Measurements from ENCODE around the gene DCBLD2.

DCBLD2 gene

DNA sequence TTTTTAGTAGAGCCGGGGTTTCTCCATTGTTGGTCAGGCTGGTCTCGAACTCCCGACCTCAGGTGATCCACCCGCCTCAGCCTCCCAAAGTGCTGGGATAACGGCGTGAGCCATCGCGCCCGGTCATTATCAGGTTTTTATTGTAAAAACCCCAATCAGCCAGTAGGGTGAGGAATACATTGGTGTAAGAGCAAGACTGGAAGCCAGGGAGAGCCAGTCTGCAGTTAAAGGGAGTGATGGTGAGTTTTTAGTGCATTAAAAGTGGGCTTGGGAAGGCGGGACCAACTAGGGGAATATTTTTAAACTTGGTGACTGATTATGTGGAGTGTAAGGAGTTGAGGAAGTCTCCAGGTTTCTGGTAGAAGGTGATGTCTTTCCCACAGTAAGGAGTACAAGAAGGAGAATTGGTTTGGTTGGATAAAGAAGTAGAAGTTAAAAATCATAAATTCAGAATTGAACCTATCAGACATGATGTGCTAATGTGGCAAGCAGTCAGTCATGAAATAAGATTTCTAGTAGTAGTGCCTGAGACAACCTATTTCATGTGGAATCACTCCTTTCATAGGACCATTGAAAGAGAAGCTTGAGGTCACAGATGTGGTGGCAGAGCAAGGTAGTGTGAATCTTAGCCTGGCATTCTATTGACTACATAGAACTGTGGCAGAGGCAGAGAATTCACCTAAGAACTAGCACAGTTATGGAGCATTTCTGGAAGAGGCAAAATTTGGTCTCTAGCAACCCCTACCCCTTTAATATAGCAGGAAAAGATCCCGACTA, 2.4 kb upstream of the DCBLD2 start:
- Histone ChIP-seq H3K4me1 (ENCODE audit: control insufficient read depth, insufficient read depth, low read length) (peaks cover 1% of the 10 kb centered on the region), H3K9me3 (ENCODE audit: control insufficient read depth, insufficient read depth, low read length) (no peaks in the 10 kb centered on the region), H3K9ac (ENCODE audit: low read depth, low read length) (no peak overlapping the region), H3K27me3 (ENCODE audit: control insufficient read depth, insufficient read depth, low read length) (no peaks in the 10 kb centered on the region), H3K4me3 (ENCODE audit: low read depth, low read length) (no peak overlapping the region), H3K36me3 (ENCODE audit: control insufficient read depth, insufficient read depth, low read length) (no peaks in the 10 kb centered on the region)

- Histone ChIP-seq H3K4me3 (ENCODE audit: low read depth, low read length) (no peak overlapping the region), H3K36me3 (ENCODE audit: control insufficient read depth, insufficient read depth, low read length) (no peaks in the 10 kb centered on the region), H3K27me3 (ENCODE audit: control insufficient read depth, insufficient read depth, low read length) (no peaks in the 10 kb centered on the region), H3K9me3 (ENCODE audit: control insufficient read depth, insufficient read depth, low read length) (no peaks in the 10 kb centered on the region), H3K9ac (ENCODE audit: low read depth, low read length) (no peak overlapping the region), H3K4me1 (ENCODE audit: control insufficient read depth, insufficient read depth, low read length) (peaks cover 3% of the 10 kb centered on the region)
Measured at GRCh38 chr3:98903099-98903498, 1.6 kb upstream of the DCBLD2 start.

GRCh38 chr3:98902351-98902740, 851 bp upstream of the DCBLD2 start:
- H3K9me3 ChIP-seq (ENCODE audit: control insufficient read depth, insufficient read depth, low read length): no peaks in the 10 kb centered on the region
- peaks cover 3% of the 10 kb centered on the region for H3K4me1 ChIP-seq (ENCODE audit: control insufficient read depth, insufficient read depth, low read length)
- H3K36me3 ChIP-seq (ENCODE audit: control insufficient read depth, insufficient read depth, low read length): no peaks in the 10 kb centered on the region
- H3K27me3 ChIP-seq (ENCODE audit: control insufficient read depth, insufficient read depth, low read length): no peaks in the 10 kb centered on the region
- peak overlapping the region; percentile 37 for H3K4me3 ChIP-seq (ENCODE audit: low read depth, low read length)
- peak overlapping the region; percentile 61 for H3K9ac ChIP-seq (ENCODE audit: low read depth, low read length)

DNA sequence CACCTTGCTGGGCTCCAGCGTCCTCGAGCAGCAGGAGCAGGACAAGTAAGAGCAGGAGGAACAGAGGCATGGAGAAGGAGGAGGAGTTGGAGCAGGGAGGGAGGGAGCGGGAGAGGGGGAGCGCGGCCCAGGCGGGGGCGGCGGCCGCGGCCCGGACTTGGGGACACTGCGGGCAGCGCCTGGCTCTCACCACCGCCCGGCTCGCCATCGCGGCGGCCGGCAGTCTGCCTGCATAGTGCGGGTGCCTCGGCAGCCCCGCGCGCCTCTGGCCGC, 440 bp downstream of the DCBLD2 start:
- Histone ChIP-seq H3K36me3 (ENCODE audit: control insufficient read depth, insufficient read depth, low read length) (no peaks in the 10 kb centered on the region), H3K4me3 (ENCODE audit: low read depth, low read length) (peak overlapping the region; percentile 80), H3K9ac (ENCODE audit: low read depth, low read length) (peak overlapping the region; percentile 70), H3K4me1 (ENCODE audit: control insufficient read depth, insufficient read depth, low read length) (peaks cover 3% of the 10 kb centered on the region), H3K9me3 (ENCODE audit: control insufficient read depth, insufficient read depth, low read length) (no peaks in the 10 kb centered on the region), H3K27me3 (ENCODE audit: control insufficient read depth, insufficient read depth, low read length) (no peaks in the 10 kb centered on the region)

DNA sequence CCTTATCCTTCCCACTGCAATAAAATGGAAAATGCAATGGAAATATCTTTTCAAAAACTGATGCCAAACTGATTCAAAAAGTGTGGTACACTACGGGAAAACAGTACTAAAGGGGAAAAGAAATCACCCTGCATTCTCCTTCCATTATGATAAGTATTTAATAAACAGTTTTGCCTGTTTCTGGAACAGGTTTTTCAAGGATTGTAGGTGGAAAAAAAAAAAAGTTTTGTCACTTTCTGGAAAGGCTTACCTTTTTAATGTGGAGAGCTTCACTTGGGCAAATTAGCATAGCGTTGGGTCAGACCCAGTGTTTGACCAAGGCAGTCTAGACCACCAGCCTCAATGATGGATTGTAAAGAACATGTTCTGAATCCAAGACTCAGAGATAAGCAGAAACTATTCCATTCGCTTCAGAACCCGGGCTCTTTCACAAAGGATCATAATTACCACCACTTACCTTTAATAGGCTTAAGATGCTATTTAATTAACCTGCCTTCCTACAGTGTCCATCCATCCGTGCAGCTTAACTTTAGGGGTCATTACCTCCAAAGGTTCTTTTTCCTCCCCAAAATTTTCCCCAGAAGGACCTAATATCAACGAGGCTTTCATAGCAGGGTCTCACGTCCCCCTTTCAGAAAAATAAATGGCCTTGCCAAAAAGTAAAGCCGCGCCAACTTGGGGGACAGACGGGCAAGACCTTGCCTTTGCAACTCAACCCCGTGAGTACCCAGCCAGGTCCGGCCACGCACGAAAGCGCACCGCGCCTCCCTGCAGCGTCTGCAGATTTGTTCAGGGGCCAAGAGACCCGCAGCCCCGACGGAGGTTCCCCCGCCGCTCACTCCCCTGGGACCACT, 1.0 kb downstream of the DCBLD2 start:
- H3K27me3 ChIP-seq (ENCODE audit: control insufficient read depth, insufficient read depth, low read length): no peaks in the 10 kb centered on the region
- H3K4me3 ChIP-seq (ENCODE audit: low read depth, low read length): peak overlapping the region; percentile 80

DNA sequence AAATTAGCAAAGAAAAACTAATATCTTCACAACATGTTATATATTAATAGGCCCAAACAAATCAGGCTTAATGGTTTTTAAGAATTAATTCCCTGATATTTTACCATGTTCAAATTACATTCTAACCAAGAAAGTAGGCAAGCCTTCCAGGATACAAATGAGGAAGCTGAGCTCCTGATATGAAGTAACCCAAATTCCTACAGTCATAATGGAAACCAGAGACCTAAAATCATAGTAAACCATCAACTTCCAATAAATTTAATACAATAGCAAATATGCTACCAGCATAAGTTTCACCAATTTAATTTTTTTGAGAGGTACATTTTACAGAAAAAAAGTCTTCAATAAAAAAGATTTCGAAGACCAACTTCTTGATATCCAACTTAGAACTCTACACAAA, 3.8 kb downstream of the DCBLD2 start:
- no peaks in the 10 kb centered on the region for H3K27me3 ChIP-seq (ENCODE audit: control insufficient read depth, insufficient read depth, low read length)
- H3K36me3 ChIP-seq (ENCODE audit: control insufficient read depth, insufficient read depth, low read length): no peaks in the 10 kb centered on the region
- no peak overlapping the region for H3K9ac ChIP-seq (ENCODE audit: low read depth, low read length)
- peaks cover 6% of the 10 kb centered on the region for H3K4me1 ChIP-seq (ENCODE audit: control insufficient read depth, insufficient read depth, low read length)
- no peaks in the 10 kb centered on the region for H3K9me3 ChIP-seq (ENCODE audit: control insufficient read depth, insufficient read depth, low read length)
- H3K4me3 ChIP-seq (ENCODE audit: low read depth, low read length): no peak overlapping the region

More for the DNA sequence above, 1.0 kb downstream of the DCBLD2 start:
- no peaks in the 10 kb centered on the region for H3K9me3 ChIP-seq (ENCODE audit: control insufficient read depth, insufficient read depth, low read length)
- peaks cover 3% of the 10 kb centered on the region for H3K4me1 ChIP-seq (ENCODE audit: control insufficient read depth, insufficient read depth, low read length)
- H3K36me3 ChIP-seq (ENCODE audit: control insufficient read depth, insufficient read depth, low read length): no peaks in the 10 kb centered on the region
- H3K9ac ChIP-seq (ENCODE audit: low read depth, low read length): peak overlapping the region; percentile 70

- no peaks in the 10 kb centered on the region for H3K9me3 ChIP-seq (ENCODE audit: control insufficient read depth, insufficient read depth, low read length)
- peaks cover 26% of the 10 kb centered on the region for H3K4me1 ChIP-seq (ENCODE audit: control insufficient read depth, insufficient read depth, low read length)
- no peak overlapping the region for H3K4me3 ChIP-seq (ENCODE audit: low read depth, low read length)
- H3K36me3 ChIP-seq (ENCODE audit: control insufficient read depth, insufficient read depth, low read length): no peaks in the 10 kb centered on the region
- H3K9ac ChIP-seq (ENCODE audit: low read depth, low read length): no peak overlapping the region
- H3K27me3 ChIP-seq (ENCODE audit: control insufficient read depth, insufficient read depth, low read length): no peaks in the 10 kb centered on the region
Measured at GRCh38 chr3:98894791-98895576, 6.5 kb downstream of the DCBLD2 start.

GRCh38 chr3:98893740-98894139, 7.8 kb downstream of the DCBLD2 start:
- no peaks in the 10 kb centered on the region for H3K27me3 ChIP-seq (ENCODE audit: control insufficient read depth, insufficient read depth, low read length)
- H3K36me3 ChIP-seq (ENCODE audit: control insufficient read depth, insufficient read depth, low read length): no peaks in the 10 kb centered on the region
- no peak overlapping the region for H3K4me3 ChIP-seq (ENCODE audit: low read depth, low read length)
- H3K9me3 ChIP-seq (ENCODE audit: control insufficient read depth, insufficient read depth, low read length): no peaks in the 10 kb centered on the region
- H3K4me1 ChIP-seq (ENCODE audit: control insufficient read depth, insufficient read depth, low read length): peaks cover 23% of the 10 kb centered on the region
- H3K9ac ChIP-seq (ENCODE audit: low read depth, low read length): no peak overlapping the region

DNA sequence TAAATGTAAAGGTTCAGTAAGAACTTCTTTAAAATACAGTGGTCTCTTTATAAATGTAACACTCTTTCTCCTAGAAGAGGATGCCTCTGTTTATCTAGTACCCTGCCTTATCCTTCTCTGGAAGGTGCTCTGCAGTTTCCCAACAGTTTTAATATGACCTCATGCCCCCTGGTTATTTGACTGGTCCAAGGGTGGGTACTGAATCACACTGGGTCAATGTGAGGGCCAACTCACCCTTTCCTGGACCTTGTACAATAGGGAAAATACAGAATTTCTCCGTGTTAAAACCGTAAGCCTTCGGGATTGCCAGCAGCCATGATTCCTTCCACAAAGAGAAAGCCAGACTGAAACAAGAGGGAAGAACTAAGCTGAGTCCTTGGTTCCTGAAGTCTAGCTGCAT, 9.2 kb downstream of the DCBLD2 start:
- no peak overlapping the region for H3K9ac ChIP-seq (ENCODE audit: low read depth, low read length)
- H3K36me3 ChIP-seq (ENCODE audit: control insufficient read depth, insufficient read depth, low read length): no peaks in the 10 kb centered on the region
- H3K4me1 ChIP-seq (ENCODE audit: control insufficient read depth, insufficient read depth, low read length): peaks cover 23% of the 10 kb centered on the region
- H3K9me3 ChIP-seq (ENCODE audit: control insufficient read depth, insufficient read depth, low read length): no peaks in the 10 kb centered on the region
- no peak overlapping the region for H3K4me3 ChIP-seq (ENCODE audit: low read depth, low read length)
- H3K27me3 ChIP-seq (ENCODE audit: control insufficient read depth, insufficient read depth, low read length): no peaks in the 10 kb centered on the region

GRCh38 chr3:98890965-98891910, 10.3 kb downstream of the DCBLD2 start:
- no peaks in the 10 kb centered on the region for H3K9me3 ChIP-seq (ENCODE audit: control insufficient read depth, insufficient read depth, low read length)
- H3K36me3 ChIP-seq (ENCODE audit: control insufficient read depth, insufficient read depth, low read length): no peaks in the 10 kb centered on the region
- H3K27me3 ChIP-seq (ENCODE audit: control insufficient read depth, insufficient read depth, low read length): no peaks in the 10 kb centered on the region
- no peak overlapping the region for H3K4me3 ChIP-seq (ENCODE audit: low read depth, low read length)
- peaks cover 28% of the 10 kb centered on the region for H3K4me1 ChIP-seq (ENCODE audit: control insufficient read depth, insufficient read depth, low read length)
- H3K9ac ChIP-seq (ENCODE audit: low read depth, low read length): no peak overlapping the region
